CD4-positive, alpha-beta T cell treated with Interleukin-15 for 4 hours (primary cell): ENCODE results near the gene LEMD2.

Source experiments
- DNase-seq: peaks from one replicate; pipeline ENCODE4 v3.0.0-alpha.2; 2020; ENCODE audit warnings: low spot score

Gene LEMD2

DNA sequence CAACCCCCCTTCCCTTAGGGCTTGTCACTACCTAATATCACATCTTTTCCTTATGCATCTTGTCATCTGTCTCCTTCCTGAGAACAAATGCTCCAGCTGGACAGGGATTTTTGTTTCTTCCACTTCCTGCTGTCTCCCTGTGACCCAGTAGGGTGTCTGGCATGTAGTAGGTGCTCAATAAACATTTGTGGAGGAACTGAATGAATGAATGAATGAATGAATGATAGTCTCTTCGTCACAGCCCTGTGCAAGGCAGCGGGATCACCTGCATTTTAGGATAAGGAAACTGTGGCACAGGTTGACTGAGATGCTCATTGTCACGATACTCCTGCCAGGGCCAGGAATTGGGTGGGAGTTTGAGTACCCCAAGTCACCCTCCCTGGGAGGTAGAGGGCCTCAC, 14.2 kb downstream of the LEMD2 start:
- DNase-seq = no peak

DNA sequence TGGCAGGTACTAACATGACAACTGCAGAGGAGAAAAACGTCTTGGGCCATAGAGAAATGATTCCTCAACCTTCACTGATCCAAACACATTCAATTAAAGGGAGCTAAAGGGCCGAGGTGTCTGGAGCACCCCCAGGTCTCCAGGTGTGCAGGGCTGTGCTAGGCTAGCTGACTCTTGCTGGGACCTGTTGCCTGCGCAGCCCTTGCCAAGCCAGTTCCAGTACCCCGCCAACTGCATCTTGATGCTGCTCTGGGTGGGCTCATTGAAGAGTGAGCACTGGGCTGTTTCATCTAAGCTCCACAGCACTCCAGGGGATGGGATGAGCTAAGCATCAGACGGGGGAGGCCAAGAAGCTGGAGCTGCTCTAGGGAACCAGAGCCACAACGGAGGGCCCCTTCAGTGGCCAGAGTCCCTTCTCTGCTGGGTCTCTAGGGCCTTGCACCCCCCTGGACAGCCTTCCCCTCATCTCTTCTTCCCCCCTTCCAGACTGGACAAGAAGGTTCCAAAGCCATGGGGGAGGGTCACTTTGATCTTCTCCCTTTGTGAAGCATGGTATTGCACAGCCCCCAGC, 15.9 kb downstream of the LEMD2 start:
- DNase-seq = no peak

DNA sequence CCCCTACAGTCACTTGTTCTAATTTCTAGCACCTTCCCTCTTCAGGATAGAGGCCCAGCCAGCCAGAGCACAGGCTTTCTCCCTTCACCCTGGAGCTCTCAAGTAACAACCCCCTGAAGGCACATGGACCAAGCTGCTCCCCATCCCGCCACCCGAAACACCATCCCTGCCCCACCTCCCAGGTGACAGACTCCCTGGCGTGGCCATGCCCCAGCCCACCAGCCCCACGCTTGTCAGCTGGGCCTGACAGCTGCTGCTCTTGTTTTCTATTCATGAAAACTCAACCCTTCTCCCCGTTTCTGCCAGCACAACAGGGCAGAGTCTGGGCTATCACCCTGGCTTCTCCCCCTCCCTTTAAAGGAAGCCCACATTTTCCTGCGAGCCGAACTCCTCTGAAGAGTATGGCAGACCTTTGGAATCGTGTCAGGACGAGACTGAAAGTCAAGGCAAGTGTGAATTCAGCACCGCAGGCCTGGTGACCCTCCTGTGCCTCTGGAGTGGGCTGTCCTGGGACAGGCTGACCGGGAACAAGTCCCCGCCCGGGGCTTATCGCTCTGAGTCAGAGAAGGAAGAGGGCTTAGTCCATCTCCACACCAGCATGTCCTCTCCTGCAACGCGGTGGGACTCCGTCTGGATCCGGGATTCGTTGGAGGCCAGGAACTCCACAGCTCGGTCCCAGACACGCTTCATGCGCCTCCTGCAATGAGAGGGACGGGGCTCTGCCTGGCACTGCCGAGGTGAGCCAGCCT, 16.7 kb downstream of the LEMD2 start:
- DNase-seq = no peak

DNA sequence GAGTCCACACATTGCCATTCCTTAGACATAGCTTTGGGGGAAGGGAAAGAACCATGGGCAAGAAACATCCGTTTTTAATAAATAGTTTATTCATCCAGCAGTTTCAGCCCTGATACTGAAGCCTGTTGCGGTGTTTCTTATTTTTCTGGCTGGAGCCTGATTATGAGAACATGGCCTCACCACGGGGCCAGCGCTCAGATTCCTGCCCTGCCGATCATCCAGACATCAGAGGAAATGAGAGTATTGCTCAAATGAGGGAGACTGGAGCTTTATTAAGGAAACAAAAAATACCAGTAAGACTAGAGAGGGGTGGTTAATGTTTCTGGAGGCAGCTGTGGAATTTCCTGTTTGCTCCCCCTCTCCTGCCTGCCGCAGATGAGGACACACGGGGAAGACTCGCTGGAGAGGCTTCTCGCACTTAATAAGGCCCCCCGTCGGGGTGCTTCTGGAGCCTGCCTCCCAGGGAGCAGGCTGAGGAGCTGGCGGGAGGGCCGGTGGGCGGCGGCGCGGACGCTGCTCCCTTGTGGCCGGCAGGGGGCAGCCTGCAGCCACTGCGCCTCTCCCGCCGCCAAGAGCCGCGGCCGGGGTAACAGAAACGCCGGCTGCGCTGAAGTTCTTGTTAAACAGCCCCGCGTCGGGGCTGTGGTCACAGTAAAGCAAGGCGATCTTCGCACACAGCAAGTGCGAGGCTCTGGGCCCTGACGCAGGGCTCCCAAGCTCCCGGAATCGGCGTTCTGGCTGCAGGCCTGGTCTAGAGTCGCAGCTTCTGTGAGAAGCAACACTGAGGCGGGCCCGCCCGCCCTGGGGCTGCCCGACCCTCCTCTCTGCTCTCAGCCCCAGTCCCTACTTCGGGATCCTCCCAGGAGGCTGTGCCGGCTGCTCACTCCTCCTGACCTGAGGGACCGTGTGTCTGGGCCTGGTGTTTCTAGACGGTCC, 17.5 kb downstream of the LEMD2 start:
- peak; percentile 46 for DNase-seq

GRCh38 chr6:33770833-33771145, 18.1 kb downstream of the LEMD2 start:
- no peak for DNase-seq

- no peak for DNase-seq
Measured at GRCh38 chr6:33770124-33770832, 18.7 kb downstream of the LEMD2 start.

- DNase-seq = no peak
Measured at GRCh38 chr6:33769248-33769821, 19.6 kb downstream of the LEMD2 start.

GRCh38 chr6:33768644-33769120, 20.2 kb downstream of the LEMD2 start:
- DNase-seq = peak; percentile 69

DNA sequence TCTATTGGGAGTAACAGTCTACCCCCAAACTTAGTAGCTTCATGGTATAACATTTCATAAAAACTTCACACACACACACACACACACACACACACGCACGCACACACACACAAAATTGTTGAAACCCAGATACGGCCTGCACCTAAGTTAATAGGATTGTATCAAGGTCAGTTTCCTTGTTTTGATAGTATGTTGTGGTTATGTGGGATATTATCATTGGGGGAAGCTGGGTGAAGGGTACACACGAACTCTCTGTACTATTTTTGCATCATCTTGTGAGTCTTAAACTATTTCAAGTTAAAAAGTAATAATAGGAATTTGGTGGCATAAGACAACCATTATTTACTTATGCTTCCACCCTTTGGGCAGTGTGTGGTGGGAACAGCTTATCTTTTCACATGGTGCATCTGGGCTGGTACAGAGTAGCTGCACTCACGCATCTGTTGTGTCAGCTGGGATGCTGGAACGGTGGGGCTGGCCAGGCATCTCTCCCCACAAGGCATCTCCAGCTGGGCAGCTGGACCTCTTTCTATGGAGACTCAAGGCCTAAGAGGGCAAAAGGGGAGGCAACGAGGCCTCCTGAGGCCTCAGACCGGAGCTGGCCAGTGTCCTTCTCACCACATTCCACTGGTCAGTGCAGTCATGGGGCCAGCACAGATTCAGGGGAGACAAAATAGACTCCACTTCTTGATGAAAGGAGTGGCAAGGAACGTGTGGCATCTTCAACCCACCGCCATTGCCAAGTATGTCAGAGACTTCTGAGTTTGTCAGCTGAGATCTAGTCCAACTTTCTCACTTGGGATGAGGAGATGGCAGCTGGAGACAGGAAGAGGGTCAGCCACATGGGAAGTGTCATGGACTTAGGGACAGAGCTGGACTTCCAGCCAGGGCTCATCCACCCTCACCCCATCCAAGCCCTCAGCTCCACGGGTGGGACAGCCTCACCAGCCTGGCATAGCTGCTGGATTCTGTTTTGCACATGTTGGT, 21.7 kb downstream of the LEMD2 start:
- no peak for DNase-seq

GRCh38 chr6:33765368-33765767, 23.6 kb downstream of the LEMD2 start:
- DNase-seq = no peak

GRCh38 chr6:33764036-33764435, 24.9 kb downstream of the LEMD2 start:
- DNase-seq = no peak

GRCh38 chr6:33763483-33763882, 25.4 kb downstream of the LEMD2 start:
- DNase-seq = no peak

DNA sequence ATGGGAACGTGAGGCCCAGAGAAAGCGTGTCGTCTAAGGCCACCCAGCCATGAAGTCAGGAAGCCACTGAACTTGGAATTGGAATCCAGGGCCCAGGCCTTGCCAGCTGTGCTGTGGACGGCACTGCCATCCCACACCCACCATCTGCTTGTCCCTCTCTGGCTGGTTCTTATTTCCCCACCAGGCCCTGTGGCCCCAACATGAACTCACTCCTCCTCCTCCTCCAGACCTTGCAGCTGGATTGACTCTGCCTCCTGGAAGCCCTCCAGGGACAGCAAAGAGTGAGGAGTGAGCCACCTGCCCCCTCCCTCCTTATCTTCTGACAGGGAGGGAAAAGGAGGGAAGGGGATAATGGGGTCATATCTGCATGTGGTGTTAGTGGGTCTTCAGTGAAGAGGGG, 26.2 kb downstream of the LEMD2 start:
- DNase-seq = no peak

GRCh38 chr6:33761922-33762629, 26.9 kb downstream of the LEMD2 start:
- DNase-seq = peak; percentile 15

GRCh38 chr6:33761581-33761921, 27.4 kb downstream of the LEMD2 start:
- no peak for DNase-seq

DNA sequence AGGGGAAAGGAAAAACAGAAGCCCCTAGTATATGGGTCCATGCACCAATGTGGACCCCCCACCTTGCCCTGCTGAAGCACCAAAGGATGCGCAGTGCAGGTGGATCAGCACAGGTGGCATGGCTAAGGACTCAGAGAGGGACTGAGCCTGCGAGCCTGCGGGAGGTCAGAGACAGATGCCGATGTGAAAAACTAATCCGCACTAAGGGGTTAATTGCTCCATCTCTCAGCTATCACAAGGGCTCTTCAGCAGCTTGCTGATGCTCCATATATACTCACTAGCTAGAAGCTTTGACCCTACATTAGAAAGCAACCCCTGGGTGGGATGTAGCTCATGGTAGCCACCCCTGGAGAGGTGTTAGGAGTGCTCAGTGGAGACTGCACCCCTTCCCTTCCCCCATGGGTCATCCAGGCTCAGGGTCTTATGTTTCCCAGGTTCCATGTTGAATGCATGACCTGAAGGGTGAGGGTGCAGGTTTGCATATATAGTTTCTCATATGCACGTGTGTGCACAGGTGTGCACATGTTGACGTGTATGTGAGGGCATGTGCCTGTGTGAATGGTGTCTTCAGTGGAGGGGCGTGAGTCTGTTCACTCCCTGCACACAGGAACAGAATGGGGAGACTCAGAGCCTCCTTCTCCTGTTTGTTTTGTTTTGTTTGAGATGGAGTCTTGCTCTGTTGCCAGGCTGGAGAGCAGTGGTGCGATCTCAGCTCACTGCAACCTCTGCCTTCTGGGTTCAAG, 28.9 kb downstream of the LEMD2 start:
- DNase-seq = no peak

DNA sequence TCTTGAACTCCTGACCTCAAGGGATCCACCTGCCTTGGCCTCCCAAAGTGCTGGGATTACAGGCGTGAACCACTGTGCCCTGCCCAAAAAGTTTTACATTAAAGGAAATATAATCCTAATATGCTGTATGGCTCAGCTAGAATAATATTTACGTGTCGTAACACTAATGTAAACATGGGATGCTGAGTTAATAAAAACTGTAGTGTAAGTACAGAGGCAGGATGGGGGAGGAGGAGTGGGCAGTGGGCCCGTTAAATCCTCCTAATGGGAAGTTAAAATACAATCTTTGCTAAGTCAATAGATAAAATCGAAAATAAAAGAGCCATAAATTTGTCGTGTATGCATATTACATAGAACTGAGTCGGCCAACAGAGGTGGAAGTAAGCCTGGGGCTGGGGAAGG, 30.1 kb downstream of the LEMD2 start:
- DNase-seq = no peak

DNA sequence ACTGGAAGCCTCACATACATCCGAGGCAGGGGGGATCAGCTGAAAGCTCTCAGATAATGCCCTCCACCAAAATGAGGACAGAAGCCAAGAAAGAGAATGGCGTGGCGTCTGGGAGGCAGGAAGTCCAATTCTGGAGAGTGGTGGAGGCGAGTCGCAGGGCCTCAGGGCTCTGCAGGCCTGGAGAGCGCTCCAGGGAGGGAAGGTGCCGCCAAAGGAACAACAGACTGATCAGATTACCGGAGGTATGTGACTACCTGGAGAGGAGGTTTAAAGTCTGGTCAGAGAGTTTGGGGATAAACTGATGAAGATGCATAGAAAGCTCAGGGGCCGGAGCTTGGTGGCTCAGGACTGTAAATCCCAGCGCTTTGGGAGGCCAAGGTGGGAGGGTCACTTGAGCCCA, 31.0 kb downstream of the LEMD2 start:
- DNase-seq = no peak

DNA sequence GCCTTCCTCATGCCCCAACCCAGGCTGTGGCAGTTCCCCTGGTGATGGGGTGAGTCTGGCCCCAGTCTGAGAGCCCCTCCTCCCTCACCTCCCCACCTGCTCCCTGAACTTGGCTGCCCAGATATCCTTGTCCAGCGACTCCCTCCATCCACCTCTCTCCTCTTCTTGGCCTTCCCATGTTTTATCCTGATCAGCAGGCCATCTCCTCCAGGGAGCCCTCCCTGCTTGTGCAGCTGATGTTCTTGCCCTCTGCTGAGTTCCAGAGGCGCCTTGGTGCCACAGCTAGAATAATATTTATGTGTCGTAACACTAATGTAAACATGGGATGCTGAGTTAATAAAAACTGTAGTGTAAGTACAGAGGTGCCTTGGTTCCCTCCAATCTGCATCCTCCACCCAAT, 31.8 kb downstream of the LEMD2 start:
- no peak for DNase-seq
